GM18526 (cell line): ENCODE data around the gene PTPRN2.

Experiments used
- POLR2A ChIP-seq: IDR thresholded peaks from 3 replicates; pipeline ENCODE4 v1.6.1; 2011; ENCODE audit not compliant: insufficient read length; ENCODE audit errors: extremely low read depth

The PTPRN2 gene

GRCh38 chr7:157523766-157524421 lies 1063.7 kb downstream of the PTPRN2 start:
- TF ChIP-seq POLR2A: no peak

- no peak for TF ChIP-seq POLR2A
Observed at GRCh38 chr7:157523371-157523765, 1064.3 kb downstream of the PTPRN2 start.

GRCh38 chr7:157522954-157523353 lies 1064.7 kb downstream of the PTPRN2 start:
- TF ChIP-seq POLR2A: no peak

GRCh38 chr7:157522189-157522588 lies 1065.4 kb downstream of the PTPRN2 start:
- no peak for TF ChIP-seq POLR2A

GRCh38 chr7:157521752-157522151 lies 1065.9 kb downstream of the PTPRN2 start:
- no peak for TF ChIP-seq POLR2A

- TF ChIP-seq POLR2A: no peak
Observed at GRCh38 chr7:157521061-157521731, 1066.4 kb downstream of the PTPRN2 start.

GRCh38 chr7:157520249-157520648 lies 1067.4 kb downstream of the PTPRN2 start:
- TF ChIP-seq POLR2A: no peak

GRCh38 chr7:157519798-157520244 lies 1067.8 kb downstream of the PTPRN2 start:
- no peak for TF ChIP-seq POLR2A

GRCh38 chr7:157519246-157519645 lies 1068.4 kb downstream of the PTPRN2 start:
- TF ChIP-seq POLR2A: no peak

GRCh38 chr7:157518514-157519175 lies 1069.0 kb downstream of the PTPRN2 start:
- no peak for TF ChIP-seq POLR2A

GRCh38 chr7:157517782-157518513 lies 1069.7 kb downstream of the PTPRN2 start:
- no peak for TF ChIP-seq POLR2A

- TF ChIP-seq POLR2A: no peak
Observed at GRCh38 chr7:157516911-157517781, 1070.5 kb downstream of the PTPRN2 start.

- TF ChIP-seq POLR2A: no peak
Observed at GRCh38 chr7:157516311-157516710, 1071.3 kb downstream of the PTPRN2 start.

GRCh38 chr7:157515342-157516041 lies 1072.1 kb downstream of the PTPRN2 start:
- TF ChIP-seq POLR2A: no peak
